Right lobe of liver (tissue), 6 donors: ENCODE data around the gene MTCH2. TPM values are rescaled to one million over a fixed set of nuclear protein-coding genes. Genes with fewer than 3 reads are reported as not detected.

Source experiments
- ATAC-seq, 4 donors: fragments of 200-7000 bp; cut with Tn5 transposase; one replicate each; pipeline ENCODE4 v1.9.1; 2020; ENCODE audit warnings: mild to moderate bottlenecking in 4 of 4, moderate library complexity in 4 of 4
- DNase-seq, 3 donors: peaks; one replicate each; pipeline ENCODE4 v3.0.0-alpha.2; 2020
- H3K27ac ChIP-seq, 3 donors: fragments of 200-600 bp; one replicate each; pipeline ENCODE4 v1.8.0; 2022
- H3K27me3 ChIP-seq, 2 donors: fragments of 200-600 bp; one replicate each; pipeline ENCODE4 v1.8.0; 2022
- H3K36me3 ChIP-seq, 4 donors: fragments of 200-600 bp; sonication (generic) in 1 of 4; one replicate each; pipeline versions ENCODE4 v1.5.1 to v1.8.0; 2017 to 2022; ENCODE audit warnings: control low read depth in 1 of 4
- H3K4me1 ChIP-seq, 4 donors: fragments of 200-600 bp; sonication (generic) in 1 of 4; one replicate each; pipeline versions ENCODE4 v1.5.1 to v1.8.0; 2017 to 2022; ENCODE audit warnings: control low read depth in 1 of 4
- H3K4me3 ChIP-seq, 3 donors: fragments of 200-600 bp; one replicate each; pipeline ENCODE4 v1.8.0; 2022
- H3K9me3 ChIP-seq, 4 donors: fragments of 200-600 bp; sonication (generic) in 1 of 4; one replicate each; pipeline versions ENCODE4 v1.5.1 to v1.8.0; 2017 to 2022; ENCODE audit warnings: control low read depth in 1 of 4
- CTCF ChIP-seq, 4 donors: fragments of 200-600 bp in 3 of 4; fragments of 450-650 bp in 1 of 4; IDR thresholded peaks; one replicate each; pipeline versions ENCODE4 v1.5.1 to v1.8.0; 2016 to 2022; ENCODE audit warnings: antibody characterized with exemption in 4 of 4, mild to moderate bottlenecking in 2 of 4
- POLR2A ChIP-seq: fragments of 450-650 bp; IDR thresholded peaks from one replicate; pipeline ENCODE4 v1.6.1; 2017; ENCODE audit warnings: antibody characterized with exemption, mild to moderate bottlenecking
- WGBS: methylation state at CpG from one replicate; pipeline ENCODE4 v1.1.6; 2018; ENCODE audit warnings: low coverage, low lambda C conversion rate; ENCODE audit not compliant: insufficient coverage; ENCODE audit errors: missing lambda C conversion rate; 5-methylcytosine and 5-hydroxymethylcytosine counted together
- intact Hi-C, 2 donors: fragments of 100-400 bp; cut with DNase I; formaldehyde crosslinking; loops; one replicate each; pipeline versions ENCODE4 v1.11.2 to v1.14.1; 2022
- total RNA-seq, 6 experiments: library from RNA; depleted of rRNA in 2 of 6; stranded (reverse); fragments of >200 nt in 2 of 6; fragmentation: NEBNext Ultra II Directional in 3 of 6; extraction: Animal tissue kit (Norgen Biotek cat#: 25700) in 3 of 6; gene quantifications; one replicate each; pipeline versions ENCODE4 v1.1.0 to v1.2.4, GENCODE V29; 2016 to 2023
- donor health status: DM: no; HTN: yes; CAD: no.
- donor health status: DM: no; HTN: no; CAD: no.
- donor health status: DM: no; HTN: no; CAD: no.
- donor health status: DM: no; HTN: yes; CAD: no.
- donor health status: DM: no; HTN: yes; CAD: no.

MTCH2 gene
- total RNA-seq, 6 experiments from 2014 or later, result 123 to 179 (median 135) TPM

DNA sequence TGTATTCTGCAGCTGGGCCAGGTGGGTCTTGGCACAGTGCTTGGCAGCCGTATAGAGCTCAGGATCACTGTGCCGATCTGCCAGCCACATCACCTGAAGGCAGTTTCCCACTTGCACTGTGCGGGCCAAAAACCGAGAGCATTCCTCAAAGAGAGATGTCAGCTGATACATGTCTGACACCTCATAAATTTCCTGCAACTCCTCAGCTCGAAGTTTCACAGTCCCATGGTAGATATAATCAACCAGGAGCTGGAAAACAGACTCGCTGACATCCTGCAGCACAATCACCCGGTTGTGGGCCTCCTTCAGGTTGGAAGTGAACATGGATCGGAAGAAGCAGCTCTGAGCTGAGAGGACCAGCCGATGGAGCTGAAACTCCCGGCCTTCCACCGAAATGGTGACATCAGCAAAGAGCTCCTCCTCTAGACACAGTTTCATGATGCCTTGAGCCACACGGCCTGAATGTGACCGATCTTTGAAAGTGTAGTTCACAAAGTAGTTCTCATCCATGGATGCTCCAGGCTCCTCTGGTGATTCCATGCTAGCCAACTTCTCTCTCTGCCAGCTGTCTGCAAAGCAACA lies 64.8 kb downstream of the MTCH2 start:
- TF ChIP-seq CTCF (IDR thresholded peaks at IDR 0.05) (no peak), POLR2A (no peak)
- Histone ChIP-seq H3K27me3 (no peaks in the 10 kb centered on the region), H3K36me3 (peaks cover 0 to 43% (median 10%) of the 10 kb centered on the region in 4 donors), H3K4me1 (peaks cover 0 to 28% (median 14%) of the 10 kb centered on the region in 4 donors), H3K4me3 (peak overlapping the region in 1 of 3 donors; percentile 98), H3K9me3 (no peaks in the 10 kb centered on the region), H3K27ac (no peak overlapping the region)
- DNase-seq, result peak in 1 of 3 donors; percentile 31
- WGBS, result 74% methylated on average over 6 of the region's 13 CpGs
- intact Hi-C loops, result no loop called here
- no peak for ATAC-seq

- TF ChIP-seq CTCF (IDR thresholded peaks at IDR 0.05), result no peak
- TF ChIP-seq POLR2A, result no peak
- 0% methylated on average over 5 of the region's 11 CpGs for WGBS
- Histone ChIP-seq H3K9me3 (no peaks in the 10 kb centered on the region), H3K4me3 (no peak overlapping the region), H3K36me3 (peaks cover 0 to 32% (median 3%) of the 10 kb centered on the region in 4 donors), H3K4me1 (peaks cover 0 to 35% (median 15%) of the 10 kb centered on the region in 4 donors), H3K27me3 (no peaks in the 10 kb centered on the region), H3K27ac (peak overlapping the region in 1 of 3 donors; percentile 49)
- DNase-seq, result peak in 1 of 3 donors; percentile 67
- peak; percentile 47 to 69 (median 61) for ATAC-seq
- intact Hi-C loops, result no loop called here
Observed at GRCh38 chr11:47573321-47573720, 69.0 kb downstream of the MTCH2 start.

- Histone ChIP-seq H3K9me3 (no peaks in the 10 kb centered on the region), H3K4me3 (no peak overlapping the region), H3K4me1 (peaks cover 0 to 29% (median 12%) of the 10 kb centered on the region in 4 donors), H3K27me3 (no peaks in the 10 kb centered on the region), H3K36me3 (peaks cover 0 to 32% (median 3%) of the 10 kb centered on the region in 4 donors), H3K27ac (peak overlapping the region in 2 of 3 donors; percentile 13 to 49)
- TF ChIP-seq CTCF (IDR thresholded peaks at IDR 0.05) (no peak), POLR2A (no peak)
- intact Hi-C loops, result no loop called here
- ATAC-seq, result peak; percentile 86 to 95 (median 92)
- 20% methylated on average over 1 of the region's 8 CpGs for WGBS
- peak in 1 of 3 donors; percentile 80 for DNase-seq
Observed at GRCh38 chr11:47572715-47573255, 69.6 kb downstream of the MTCH2 start.

DNA sequence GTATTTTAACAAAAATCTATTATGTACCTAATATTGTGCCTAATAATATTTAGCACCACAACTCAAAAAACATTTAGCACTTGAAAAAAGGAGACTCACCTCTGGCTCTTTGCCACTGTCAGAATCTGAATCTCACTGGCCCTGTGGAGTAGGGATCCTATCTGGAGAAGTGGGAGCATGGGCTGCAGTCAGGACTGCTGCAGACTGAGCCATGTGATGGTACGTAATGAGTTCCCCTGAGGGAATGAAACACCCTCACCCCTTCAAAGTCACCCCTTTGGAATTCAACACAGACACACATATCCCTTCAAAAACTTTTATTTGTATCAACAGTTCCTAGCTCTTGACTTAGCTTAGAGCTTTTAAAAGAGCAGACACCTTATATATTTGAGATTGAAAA lies 70.5 kb downstream of the MTCH2 start:
- ATAC-seq (no peak), DNase-seq (no peak)
- WGBS, result 71% methylated on average over 1 of the region's 1 CpG
- TF ChIP-seq POLR2A (no peak), CTCF (IDR thresholded peaks at IDR 0.05) (no peak)
- Histone ChIP-seq H3K4me3 (no peak overlapping the region), H3K9me3 (no peaks in the 10 kb centered on the region), H3K27me3 (no peaks in the 10 kb centered on the region), H3K4me1 (peaks cover 0 to 26% (median 9%) of the 10 kb centered on the region in 4 donors), H3K27ac (peak overlapping the region in 1 of 3 donors; percentile 49), H3K36me3 (peaks cover 0 to 29% (median 3%) of the 10 kb centered on the region in 4 donors)
- intact Hi-C loops, result no loop called here
